Fibroblast of skin of scalp (primary cell): Measurements from ENCODE around the gene CNIH2. TPM values are rescaled to one million over a fixed set of nuclear protein-coding genes. Genes with fewer than 3 reads are reported as not detected.
"Not testable (repeated sequence)": the region's sequence is repeated elsewhere in the genome, so short reads cannot be mapped to it uniquely, and the experiment has no call there.

Experiments
- DNase-seq: peaks from one replicate; pipeline ENCODE4 v3.0.0-alpha.2; 2013
- polyA plus RNA-seq, 2 experiments: library from polyadenylated mRNA; unstranded; fragments of 120-200 nt; gene quantifications; one replicate each; pipeline ENCODE4 v1.2.1, GENCODE V29; 2013; ENCODE audit not compliant: insufficient read length in 2 of 2

Gene CNIH2
- 4.4 TPM for polyA plus RNA-seq (2013, experiment 1 of 2; ENCODE audit: insufficient read length)
- 4.1 TPM for polyA plus RNA-seq (2013, experiment 2 of 2; ENCODE audit: insufficient read length)

- peak; percentile 28 for DNase-seq
These were observed at the start of gene CNIH2 for GRCh38 chr11:66277471-66278362. Gene CNIH2, plus strand, starts transcription at chr11:66278175. Its CDS starts 282 bp downstream, at chr11:66278457.

GRCh38 chr11:66228521-66228920 lies 49.5 kb upstream of the CNIH2 start:
- no peak for DNase-seq

- no peak for DNase-seq
These were observed 47.8 kb upstream of the CNIH2 start for GRCh38 chr11:66230156-66230555.

- DNase-seq = no peak
These were observed 47.0 kb upstream of the CNIH2 start for GRCh38 chr11:66230978-66231377.

- DNase-seq = no peak
These were observed 46.4 kb upstream of the CNIH2 start for GRCh38 chr11:66231561-66231960.

- no peak for DNase-seq
These were observed 45.2 kb upstream of the CNIH2 start for GRCh38 chr11:66232769-66233168.

GRCh38 chr11:66233301-66233700 lies 44.7 kb upstream of the CNIH2 start:
- no peak for DNase-seq

- no peak for DNase-seq
These were observed 42.8 kb upstream of the CNIH2 start for GRCh38 chr11:66235141-66235540.

GRCh38 chr11:66237867-66238266 lies 40.1 kb upstream of the CNIH2 start:
- DNase-seq = no peak

GRCh38 chr11:66238786-66239413 lies 39.1 kb upstream of the CNIH2 start:
- no peak for DNase-seq

GRCh38 chr11:66239511-66239910 lies 38.5 kb upstream of the CNIH2 start:
- no peak for DNase-seq

GRCh38 chr11:66239998-66240780 lies 37.8 kb upstream of the CNIH2 start:
- no peak for DNase-seq

GRCh38 chr11:66240781-66241136 lies 37.2 kb upstream of the CNIH2 start:
- DNase-seq = no peak

- no peak for DNase-seq
These were observed 35.7 kb upstream of the CNIH2 start for GRCh38 chr11:66242095-66242765.

GRCh38 chr11:66243782-66244535 lies 34.0 kb upstream of the CNIH2 start:
- no peak for DNase-seq

- DNase-seq = no peak
These were observed 30.7 kb upstream of the CNIH2 start for GRCh38 chr11:66247295-66247694.

- no peak for DNase-seq
These were observed 30.2 kb upstream of the CNIH2 start for GRCh38 chr11:66247801-66248200.

GRCh38 chr11:66248903-66249302 lies 29.1 kb upstream of the CNIH2 start:
- no peak for DNase-seq

- no peak for DNase-seq
These were observed 26.2 kb upstream of the CNIH2 start for GRCh38 chr11:66251809-66252208.

- DNase-seq = not testable (repeated sequence)
These were observed 24.9 kb upstream of the CNIH2 start for GRCh38 chr11:66253081-66253480.

GRCh38 chr11:66258473-66258893 lies 19.5 kb upstream of the CNIH2 start:
- no peak for DNase-seq

- DNase-seq = no peak
These were observed 18.8 kb upstream of the CNIH2 start for GRCh38 chr11:66259225-66259624.
